Activated CD4-positive, alpha-beta T cell treated with anti-CD3 and anti-CD28 coated beads, Interleukin-2, amount 50 U/mL, for 16 hours (primary cell): ENCODE measurements around the gene TRIM65.

Experiments
- DNase-seq: peaks from one replicate; pipeline ENCODE4 v3.0.0-alpha.2; 2020

The TRIM65 gene

DNA sequence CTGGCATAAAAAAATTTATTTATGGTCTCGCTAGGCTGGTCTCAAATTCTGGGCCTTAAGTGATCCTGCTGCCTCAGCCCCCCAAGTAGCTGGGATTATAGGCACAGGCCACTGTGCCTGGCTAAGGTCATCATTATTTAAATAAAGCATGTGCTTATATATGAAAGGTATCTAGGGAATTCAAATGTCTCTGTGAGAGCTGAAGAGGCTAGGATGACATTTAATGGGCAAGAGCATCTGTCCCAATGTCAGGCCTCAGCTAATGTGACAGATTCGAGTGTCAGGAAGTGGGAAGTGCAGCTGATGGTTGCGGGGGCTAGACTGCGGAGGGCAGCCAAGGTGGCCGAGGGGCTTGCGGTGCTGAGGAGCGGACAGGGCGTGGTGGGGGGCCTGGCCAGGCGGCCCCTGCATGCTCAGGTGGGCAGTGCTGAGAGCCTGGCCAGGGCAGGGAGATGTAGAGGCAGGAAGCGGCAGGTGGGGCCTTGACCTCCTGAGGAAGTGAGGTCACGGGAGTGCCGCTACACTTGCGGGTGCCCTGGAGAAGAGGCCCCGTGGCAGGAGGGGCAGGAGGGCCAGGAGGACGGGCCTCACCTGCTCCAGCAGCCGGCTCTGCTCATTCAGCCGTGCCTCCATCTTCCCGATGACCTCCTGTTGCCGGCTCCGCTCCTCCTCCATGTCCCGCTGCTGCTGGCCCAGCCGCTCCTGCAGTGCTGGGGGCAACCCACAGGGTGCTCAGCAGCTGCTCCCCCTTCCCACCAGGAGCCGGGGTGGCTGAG lies 20.6 kb upstream of the TRIM65 start:
- DNase-seq = no peak

- DNase-seq = no peak
These were observed 18.5 kb upstream of the TRIM65 start for GRCh38 chr17:75915268-75915667.

- DNase-seq = no peak
These were observed 18.0 kb upstream of the TRIM65 start for GRCh38 chr17:75914643-75915267.

- DNase-seq = no peak
These were observed 16.9 kb upstream of the TRIM65 start for GRCh38 chr17:75913537-75914210.

GRCh38 chr17:75910699-75911098 lies 13.9 kb upstream of the TRIM65 start:
- no peak for DNase-seq

DNA sequence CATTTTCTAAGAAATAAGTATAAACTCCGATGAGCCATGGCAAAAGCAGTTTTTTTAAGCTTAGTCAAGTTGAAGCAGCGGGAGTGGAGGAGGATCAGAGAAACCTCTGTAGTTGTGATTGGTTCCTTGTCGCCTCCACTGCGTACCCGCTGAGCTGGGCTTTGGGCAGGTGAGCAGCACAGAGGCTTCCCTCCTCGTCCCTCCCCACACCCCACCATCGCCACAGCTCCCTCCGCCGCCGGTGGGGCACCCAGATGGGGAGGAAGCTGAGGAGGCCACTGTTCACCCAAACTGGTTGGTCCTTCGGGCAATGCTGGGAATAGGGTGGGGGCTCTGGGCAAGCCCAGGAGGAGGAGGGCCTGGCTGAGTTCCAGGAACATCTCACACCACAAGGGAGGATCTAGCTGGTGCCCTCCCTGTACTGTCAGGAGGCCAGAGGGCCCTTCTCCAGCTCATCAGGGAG lies 13.1 kb upstream of the TRIM65 start:
- no peak for DNase-seq

DNA sequence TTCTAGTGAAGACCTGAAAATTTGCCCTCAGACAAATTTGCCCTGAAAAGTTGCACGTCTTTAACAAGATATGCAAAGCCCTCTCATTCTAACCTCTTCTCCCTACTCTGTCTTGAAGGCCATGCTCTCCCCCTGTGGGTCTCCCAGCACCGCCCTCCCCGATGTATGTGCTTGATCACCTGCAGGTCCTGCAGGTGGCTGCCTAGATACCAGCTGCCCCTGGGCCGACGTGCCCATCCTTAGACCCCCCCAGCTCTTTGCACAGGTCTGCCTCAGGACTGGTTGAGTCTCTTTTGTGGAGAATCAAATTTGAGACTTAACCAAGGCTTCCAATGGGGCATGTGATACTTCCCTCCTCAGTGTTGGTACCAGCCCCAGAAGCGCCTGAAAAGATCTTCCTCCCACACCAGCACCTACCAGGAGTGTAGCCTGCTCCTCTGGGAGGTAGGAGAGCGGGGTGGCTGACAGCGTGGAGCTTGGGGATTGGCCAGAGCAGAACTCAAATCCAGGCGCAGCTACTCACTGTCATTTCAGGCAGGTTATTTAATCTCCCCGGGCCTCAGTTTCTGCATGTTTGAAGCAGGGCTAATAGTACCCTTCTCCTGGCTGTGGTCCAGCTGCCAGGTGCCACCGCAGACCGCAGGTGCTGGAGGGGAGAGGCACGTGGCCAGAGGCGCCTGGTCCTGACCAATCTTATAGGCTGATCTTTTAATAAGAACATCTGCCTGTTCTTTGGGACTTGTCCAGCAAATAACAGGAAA lies 12.5 kb upstream of the TRIM65 start:
- DNase-seq = no peak

GRCh38 chr17:75908201-75908600 lies 11.4 kb upstream of the TRIM65 start:
- DNase-seq = no peak

DNA sequence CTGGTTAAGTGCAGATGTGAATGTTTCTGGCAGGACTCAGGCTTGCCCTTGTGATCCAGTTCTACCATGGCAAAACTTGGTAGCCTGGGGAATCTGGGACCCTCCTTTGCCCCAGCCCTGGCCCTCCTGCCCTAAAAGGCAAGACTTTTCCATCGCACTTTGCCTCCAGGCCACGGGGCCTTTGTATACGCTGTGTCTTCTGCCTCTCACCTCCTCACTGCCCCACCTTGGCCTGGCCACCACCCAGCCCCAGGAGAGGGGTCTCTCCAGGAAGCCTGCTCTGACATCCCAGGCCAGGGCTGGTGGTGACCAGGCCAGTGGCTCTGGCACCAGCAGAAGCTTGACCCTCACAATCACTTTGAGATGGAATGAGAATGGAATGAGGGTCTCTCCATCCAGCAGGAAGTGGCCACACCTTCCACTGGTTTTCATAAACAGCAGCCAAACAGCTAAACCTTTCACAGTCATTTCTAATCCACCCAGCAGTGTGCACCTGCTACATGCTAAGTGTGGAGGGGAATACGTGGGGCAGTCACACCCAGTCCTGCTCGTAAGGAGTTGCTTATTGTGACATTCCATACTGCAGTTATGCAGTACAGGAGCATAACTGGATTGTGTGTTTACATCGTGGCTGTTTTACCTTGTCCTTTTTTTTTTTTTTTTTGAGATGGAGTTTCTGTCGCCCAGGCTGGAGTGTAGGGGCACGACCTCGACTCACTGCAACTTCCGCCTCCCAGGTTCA lies 9.6 kb upstream of the TRIM65 start:
- DNase-seq = no peak

DNA sequence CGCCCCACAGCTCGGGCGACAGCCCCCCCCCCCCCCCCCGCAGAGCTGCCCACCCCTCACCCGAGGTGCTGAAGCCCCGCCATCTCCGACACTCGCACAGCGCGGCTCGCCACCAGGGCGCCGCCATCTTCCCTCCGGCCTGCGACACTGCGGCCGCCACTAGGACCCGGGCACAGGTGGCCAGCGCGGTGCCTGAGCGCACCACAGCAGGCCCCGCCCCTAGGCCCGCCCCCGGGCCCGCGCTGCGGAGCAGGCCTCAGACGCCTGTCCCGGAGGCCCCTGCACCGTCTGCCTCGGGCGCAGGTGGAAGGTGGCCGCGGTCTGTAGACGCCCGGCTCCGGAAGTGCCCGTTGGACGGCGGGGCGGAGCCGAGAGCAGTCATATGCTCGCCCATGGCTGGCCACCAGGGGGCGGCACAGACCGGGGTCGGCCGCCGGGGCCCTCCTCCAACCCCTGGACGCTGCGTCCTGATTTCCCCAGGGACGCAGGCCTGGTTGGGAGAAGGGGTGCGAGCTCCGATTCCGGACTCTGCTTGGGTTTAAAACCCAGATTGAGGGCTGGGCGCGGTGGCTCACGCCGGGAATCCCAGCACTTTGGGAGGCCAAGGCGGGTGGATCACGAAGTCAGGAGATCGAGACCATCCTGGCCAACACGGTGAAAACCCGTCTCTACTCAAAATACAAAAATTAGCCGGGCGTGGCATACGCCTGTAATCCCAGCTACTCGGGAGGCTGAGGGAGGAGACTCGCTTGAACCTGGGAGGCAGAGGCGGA lies 8.2 kb upstream of the TRIM65 start, which contains the start of gene MRPL38:
MRPL38 (minus strand) TSS at position 136 of the 773 bp plus-strand sequence; CDS start at position 127, 9 bp downstream.
- DNase-seq = peak; percentile 98

GRCh38 chr17:75902406-75902805 lies 5.7 kb upstream of the TRIM65 start:
- no peak for DNase-seq

DNA sequence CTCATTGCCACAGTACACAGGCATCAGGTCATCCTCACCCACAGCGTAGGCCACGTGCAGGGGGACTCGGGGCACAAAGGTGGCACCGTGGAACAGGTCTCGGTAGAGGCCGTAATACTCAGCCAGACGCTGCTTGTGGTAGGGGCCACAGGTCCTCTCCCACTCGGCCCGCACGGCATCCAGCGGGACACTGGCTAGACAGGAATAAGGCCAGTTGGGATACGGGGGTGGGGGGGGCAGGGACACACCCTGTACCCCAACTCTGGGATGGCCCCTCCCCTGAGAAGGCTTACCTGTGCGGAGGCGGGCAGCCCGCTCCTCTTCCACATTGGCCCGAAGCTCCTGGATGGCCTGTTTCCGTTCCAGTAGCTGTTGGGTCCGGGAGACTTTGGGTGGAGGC lies 5.0 kb upstream of the TRIM65 start:
- no peak for DNase-seq

- DNase-seq = no peak
These were observed 4.2 kb upstream of the TRIM65 start for GRCh38 chr17:75900691-75901533.

GRCh38 chr17:75899767-75900468 lies 3.2 kb upstream of the TRIM65 start:
- no peak for DNase-seq

GRCh38 chr17:75899353-75899752 lies 2.6 kb upstream of the TRIM65 start:
- no peak for DNase-seq

- DNase-seq = no peak
These were observed 2.0 kb upstream of the TRIM65 start for GRCh38 chr17:75898791-75899190.

GRCh38 chr17:75898065-75898464 lies 1.3 kb upstream of the TRIM65 start:
- DNase-seq = no peak

DNA sequence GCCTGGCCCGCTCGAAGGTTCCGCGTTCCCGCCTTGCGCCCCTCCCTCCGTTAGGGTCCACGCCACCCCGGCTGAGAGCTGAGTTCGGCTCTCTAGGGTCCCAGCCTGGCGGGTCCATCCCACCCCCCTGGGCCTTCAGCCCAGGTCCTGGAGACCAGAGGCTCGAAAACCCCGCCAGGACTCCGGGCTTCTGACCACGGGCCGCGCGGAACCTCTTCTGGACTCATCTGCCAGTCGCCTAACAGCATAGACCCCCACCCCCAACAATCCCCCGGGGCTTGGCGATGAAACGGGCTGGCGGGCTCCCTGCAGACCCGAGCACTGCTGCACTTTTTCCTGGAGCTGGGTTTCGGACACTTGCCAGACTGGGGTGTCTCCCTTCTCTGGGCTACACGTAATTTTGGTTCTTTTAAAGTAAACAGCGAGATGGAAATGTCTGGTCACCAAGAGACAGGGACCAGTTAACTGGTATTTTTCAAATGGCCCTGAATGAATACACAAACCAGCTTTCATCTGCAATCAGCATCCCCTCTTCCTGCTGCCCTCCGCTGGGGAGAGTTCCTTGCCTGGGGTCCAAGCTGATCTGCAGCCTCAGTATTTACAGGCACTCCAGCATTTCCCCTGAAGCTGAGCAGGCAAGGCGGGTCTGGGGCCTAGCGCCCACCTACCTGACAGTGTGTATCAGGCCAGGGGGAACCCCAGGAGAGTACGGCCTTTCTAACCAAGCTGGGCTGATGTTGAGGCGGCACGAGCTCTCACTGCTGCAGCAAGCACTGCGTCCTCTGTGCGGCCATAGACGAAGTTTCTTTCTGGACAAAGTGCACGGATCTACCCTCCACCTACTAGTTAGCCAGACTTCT lies 639 bp upstream of the TRIM65 start:
- no peak for DNase-seq
